Measurements from ENCODE around the gene APMAP.
"Not testable (repeated sequence)": the region's sequence is repeated elsewhere in the genome, so short reads cannot be mapped to it uniquely, and the experiment has no call there.

Gene APMAP

DNA sequence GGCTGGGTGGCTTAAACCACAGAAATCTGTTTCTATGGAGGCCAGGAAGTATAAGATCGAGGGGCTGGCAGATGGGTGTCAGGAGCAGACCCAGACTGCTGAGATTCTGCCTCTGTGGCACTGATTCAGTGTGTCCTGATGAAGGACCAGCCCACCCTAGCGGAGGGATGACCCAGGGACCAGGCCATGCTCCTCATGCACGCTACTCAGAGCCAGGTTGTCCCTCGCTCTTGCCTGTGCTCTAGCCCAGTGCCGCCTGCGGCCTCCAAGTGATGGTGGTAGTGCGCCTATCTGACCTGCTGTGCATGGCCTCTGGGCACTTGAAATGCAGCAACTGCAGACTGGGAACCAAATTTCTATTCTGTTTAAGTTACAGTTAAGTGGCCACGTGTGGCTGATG lies 13.1 kb upstream of the APMAP start:
- no peak for DNase-seq

DNA sequence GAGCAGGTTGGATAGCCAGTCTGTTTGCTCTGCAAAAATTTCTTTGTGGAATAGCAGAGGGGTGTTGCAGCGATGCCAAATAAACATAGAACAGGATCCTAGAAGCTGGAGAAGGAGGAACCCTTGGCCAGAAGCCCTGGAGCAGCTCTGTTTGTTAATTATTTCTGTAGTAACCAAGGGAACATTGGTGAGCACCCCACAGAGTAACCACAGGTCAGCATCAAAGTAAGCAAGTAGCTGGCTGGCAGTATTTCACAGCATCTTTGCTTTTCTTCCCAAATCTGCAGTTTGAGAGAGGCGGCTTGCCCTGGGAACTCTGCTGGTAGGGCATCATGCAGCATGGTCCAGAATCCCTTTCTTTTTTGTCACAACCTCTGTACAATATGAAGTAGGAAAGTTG lies 12.7 kb upstream of the APMAP start:
- no peak for DNase-seq

- DNase-seq: no peak
Observed at GRCh38 chr20:25003002-25003401, 10.5 kb upstream of the APMAP start.

DNA sequence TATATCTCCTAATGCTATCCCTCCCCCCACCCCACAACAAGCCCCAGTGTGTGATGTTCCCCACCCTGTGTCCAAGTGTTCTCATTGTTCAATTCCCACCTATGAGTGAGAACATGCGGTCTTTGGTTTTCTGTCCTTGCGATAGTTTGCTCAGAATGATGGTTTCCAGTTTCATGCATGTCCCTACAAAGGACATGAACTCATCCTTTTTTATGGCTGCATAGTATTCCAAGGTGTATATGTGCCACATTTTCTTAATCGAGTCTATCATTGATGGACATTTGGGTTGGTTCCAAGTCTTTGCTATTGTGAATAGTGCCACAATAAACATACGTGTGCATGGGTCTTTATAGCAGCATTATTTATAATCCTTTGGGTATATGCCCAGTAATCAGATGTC lies 8.8 kb upstream of the APMAP start:
- DNase-seq: not testable (repeated sequence)

- no peak for DNase-seq
Observed at GRCh38 chr20:25000268-25000801, 7.8 kb upstream of the APMAP start.

DNA sequence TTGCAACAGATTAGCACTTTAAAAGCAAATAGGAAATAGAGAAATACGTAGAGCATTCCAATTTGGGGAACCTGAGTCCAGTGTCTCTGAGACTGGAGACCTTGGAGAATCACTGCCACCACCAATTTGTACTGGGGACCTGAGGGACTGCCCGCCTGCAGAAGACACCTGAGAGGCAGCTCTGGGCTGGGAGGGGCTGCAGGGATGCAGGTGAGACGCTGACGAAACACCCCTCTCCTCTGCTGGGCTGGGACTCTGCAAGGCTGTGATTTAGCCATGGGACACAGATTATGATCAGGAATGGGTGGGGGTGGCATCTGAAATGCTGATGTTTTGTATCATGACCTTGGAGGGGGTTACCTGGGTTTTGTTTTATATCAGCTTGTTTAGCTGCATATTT lies 7.0 kb upstream of the APMAP start:
- no peak for DNase-seq

GRCh38 chr20:24998631-24999445 lies 6.3 kb upstream of the APMAP start:
- no peak for DNase-seq

DNA sequence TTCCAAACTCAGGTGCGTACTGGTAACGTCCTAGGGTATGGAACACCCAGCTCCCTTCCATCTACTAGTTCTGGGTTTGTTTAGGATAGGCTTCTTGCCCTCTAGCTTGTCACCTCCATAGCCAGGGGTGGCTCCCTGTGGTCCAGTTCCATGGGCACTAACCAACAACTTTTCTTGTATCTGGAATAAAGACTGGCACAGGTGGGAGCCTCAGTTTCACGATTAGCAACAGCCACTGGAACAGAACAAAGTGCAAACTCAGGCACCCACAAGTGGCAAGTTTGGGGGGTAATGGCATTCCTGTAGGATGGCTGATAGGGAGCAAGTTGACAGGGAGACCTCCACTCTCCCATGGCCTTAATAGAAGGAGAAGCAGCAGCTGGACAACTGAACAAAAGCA lies 5.6 kb upstream of the APMAP start:
- DNase-seq: no peak

DNA sequence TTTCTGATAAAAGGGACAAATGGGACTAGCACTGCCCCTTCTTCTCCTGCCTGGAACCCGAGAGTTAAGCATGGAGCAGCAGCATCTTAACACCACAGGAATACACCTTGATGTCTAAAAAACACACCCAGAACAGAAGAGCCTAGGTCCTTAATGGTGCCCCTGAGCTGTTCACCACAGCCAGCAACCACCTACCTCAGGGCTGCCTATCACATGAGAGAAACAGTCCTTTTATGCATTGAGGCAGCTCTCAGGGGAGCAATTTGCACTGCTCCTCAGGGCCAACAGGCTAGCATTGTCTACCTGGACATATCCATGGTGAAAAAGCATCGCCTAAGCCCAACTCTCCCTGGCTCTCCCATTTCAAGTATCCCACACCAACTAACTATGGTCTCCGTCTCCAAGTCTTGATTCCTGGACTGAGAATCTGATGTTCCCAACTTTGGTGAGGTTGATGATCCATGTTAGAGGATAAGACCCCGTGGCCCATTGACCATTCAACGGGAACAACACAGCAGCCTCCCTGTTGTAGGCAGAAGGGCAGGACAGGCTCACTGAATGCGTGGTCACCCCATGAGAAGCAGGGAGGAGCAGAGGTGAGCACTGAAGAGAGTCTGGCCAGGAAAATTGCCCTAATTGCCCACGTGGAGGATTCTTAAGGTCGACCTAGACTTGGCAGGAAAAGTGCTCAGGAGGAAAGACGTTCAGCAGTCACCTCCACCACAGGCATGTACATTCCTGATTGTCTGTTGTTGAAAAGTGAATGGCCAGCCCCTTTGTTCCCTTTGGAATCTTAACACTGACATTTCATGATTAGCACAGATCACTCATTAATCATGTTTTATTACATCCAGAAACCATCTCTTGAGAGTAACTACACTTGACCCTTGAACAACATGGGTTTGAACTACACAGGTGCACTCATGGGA lies 4.2 kb upstream of the APMAP start:
- no peak for DNase-seq

- no peak for DNase-seq
Observed at GRCh38 chr20:24995741-24996448, 3.3 kb upstream of the APMAP start.

DNA sequence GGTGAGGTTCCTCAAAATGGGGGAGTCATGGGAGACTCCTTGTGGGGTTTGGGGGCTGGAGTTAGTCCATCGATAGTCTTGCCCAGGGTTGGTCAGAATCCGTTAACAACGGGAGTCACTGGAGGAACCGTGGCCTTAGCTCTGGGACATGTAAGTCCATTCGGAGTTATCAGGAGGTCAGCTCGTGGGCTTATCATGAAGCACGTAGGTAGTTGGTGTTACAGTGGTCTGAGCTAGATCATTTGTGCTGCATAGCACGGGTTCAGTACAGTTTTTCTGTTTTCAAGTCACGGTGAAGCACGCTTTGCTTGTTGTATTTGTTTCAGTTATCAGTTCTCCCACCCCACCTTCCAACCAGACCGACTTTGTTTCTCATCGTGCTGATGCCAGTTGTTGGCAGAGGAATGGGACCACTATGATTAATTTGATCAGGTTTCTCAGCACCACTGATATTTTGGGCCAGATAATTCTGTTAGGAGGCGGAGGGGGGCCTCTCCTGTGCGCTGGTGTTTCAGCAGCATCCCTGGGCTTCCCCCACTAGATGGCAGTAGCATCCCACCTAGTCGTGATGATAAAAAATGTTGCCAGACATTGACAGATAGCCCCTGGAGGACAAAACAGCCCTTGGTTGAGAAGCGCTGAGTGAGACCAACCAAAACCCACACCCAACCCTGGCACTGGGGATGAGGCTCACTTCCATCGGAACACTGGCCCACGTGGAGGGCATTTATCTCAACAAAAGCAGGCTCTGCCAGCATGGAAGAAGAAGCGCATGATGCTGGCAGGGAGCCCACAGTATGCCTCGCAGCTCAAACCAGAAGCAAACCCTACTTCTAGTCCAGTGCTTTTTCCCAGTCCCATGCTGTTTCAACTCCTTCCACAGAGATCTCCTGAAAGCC lies 2.2 kb upstream of the APMAP start:
- DNase-seq: peak; percentile 80

DNA sequence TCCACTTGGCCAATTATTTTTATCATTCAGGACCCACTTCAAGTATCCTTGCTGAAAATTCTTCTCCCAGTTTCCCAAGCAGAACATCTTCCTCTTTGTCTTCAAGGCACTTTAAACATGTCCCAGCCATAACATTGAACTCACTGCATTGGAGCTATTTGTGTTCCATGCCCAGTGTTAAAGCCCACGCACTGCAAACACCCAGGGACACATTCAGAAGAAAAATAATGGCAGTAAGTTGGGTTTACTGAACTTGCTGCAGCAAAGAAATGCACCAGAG lies 1.6 kb upstream of the APMAP start:
- no peak for DNase-seq

GRCh38 chr20:24993337-24994185 lies 1.0 kb upstream of the APMAP start:
- DNase-seq: peak; percentile 37

GRCh38 chr20:24991897-24992486 lies 559 bp downstream of the APMAP start:
- DNase-seq: no peak

GRCh38 chr20:24990810-24991252 lies 1.7 kb downstream of the APMAP start:
- no peak for DNase-seq

DNA sequence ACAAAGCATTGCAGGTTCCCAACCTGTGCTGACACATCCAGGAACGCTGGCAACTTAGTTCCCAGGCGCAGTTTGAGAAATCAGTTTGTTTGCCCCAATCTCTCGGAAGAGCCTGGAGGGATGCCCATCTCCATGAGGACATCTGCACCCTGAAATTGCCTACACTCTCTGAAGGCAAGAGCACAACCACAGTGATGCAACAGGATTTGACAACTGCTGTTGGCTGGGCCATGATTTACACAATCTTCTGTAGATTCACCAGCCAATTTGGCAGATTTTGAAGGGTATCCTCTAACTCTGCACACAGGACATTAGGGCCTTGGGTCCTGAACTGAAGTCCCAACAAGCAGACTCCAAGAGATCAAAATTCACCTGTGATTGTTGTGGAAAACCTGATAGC lies 3.4 kb downstream of the APMAP start:
- no peak for DNase-seq

- no peak for DNase-seq
Observed at GRCh38 chr20:24987873-24988835, 4.4 kb downstream of the APMAP start.

- DNase-seq: no peak
Observed at GRCh38 chr20:24987244-24987643, 5.3 kb downstream of the APMAP start.

DNA sequence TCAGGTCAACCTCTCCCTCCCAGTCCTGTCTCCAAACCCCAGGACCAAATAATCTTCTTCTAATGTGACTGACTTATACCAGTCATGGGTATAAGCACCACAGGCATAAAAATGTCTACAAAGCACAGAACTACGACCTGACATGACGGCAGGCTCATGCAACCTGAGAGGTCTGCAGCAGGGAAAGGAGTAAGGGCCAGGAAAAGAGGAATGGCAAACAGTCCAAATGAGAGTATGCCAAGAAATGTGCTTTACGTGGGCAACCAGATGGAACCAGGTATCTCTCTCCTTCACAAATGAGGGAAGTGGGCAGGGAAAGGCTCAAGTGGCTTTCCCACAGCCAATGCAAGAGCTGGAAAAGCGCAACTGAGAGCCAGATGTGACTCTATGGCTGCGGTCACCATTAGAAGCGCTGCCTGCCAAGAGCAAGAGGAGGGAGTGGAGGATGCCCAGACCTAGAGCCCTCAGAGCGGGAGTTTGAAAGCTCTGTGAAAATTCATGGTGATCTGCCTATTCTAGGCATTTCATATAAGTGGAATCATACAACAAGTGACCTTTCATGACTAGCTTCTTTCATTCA lies 6.0 kb downstream of the APMAP start:
- DNase-seq: no peak

Measured in suppressor macrophage treated with lipopolysaccharide for 4 hours (primary cell).